IMR-90 (cell line): ENCODE measurements around the gene TRIM42. TPM values are rescaled to one million over a fixed set of nuclear protein-coding genes. Genes with fewer than 3 reads are reported as not detected.

Experiments used
- ATAC-seq: fragments of 200-7000 bp; cut with Tn5 transposase; 2 replicates; pipeline ENCODE4 v1.9.1; 2020; ENCODE audit warnings: low read depth, mild to moderate bottlenecking, moderate library complexity
- BruUV-seq: library from RNA; stranded (reverse); fragments of 400-500 nt; replicated peaks from 2 replicates; lab custom pipeline; 2021; lab: Mats Ljungman, UMichigan
- CTCF ChIA-PET: fragments of 300-600 bp; formaldehyde crosslinking; extraction: SDS; loops from one replicate; lab custom pipeline; 2021; ENCODE audit warnings: antibody characterized with exemption; lab: Yijun Ruan, JAX
- POLR2A ChIA-PET: fragments of 300-600 bp; sonication (Branson Sonifier 250); formaldehyde crosslinking; loops from one replicate; lab custom pipeline; 2022; ENCODE audit warnings: antibody characterized with exemption; ENCODE audit not compliant: unreplicated experiment; lab: Charles Lee
- DNase-seq: peaks from one replicate; pipeline ENCODE4 v3.0.0; 2013
- H2AFZ ChIP-seq: replicated peaks from 2 replicates; pipeline ENCODE3; 2013; ENCODE audit warnings: low read length, mild to moderate bottlenecking; ENCODE audit not compliant: poor library complexity
- H2AK5ac ChIP-seq: 2 replicates; pipeline ENCODE4 v1.6.1; 2013; ENCODE audit warnings: low read depth, low read length, inconsistent platforms
- H2AK9ac ChIP-seq: replicated peaks from 2 replicates; pipeline ENCODE3; 2013; ENCODE audit warnings: mild to moderate bottlenecking, low read depth, low read length, moderate library complexity; ENCODE audit not compliant: poor library complexity
- H2BK120ac ChIP-seq: 2 replicates; pipeline ENCODE4 v1.6.1; 2013; ENCODE audit warnings: low read depth, low read length, inconsistent platforms
- H2BK15ac ChIP-seq: 3 replicates; pipeline ENCODE4 v1.6.1; 2013; ENCODE audit warnings: low read depth, low read length, inconsistent platforms
- H2BK20ac ChIP-seq: 2 replicates; pipeline ENCODE4 v1.6.1; 2013; ENCODE audit warnings: low read depth, mild to moderate bottlenecking, inconsistent platforms, low read length, moderate library complexity
- H2BK5ac ChIP-seq: 2 replicates; pipeline ENCODE4 v1.6.1; 2013; ENCODE audit warnings: mild to moderate bottlenecking, low read depth, low read length, inconsistent platforms; ENCODE audit not compliant: poor library complexity, severe bottlenecking
- H3K14ac ChIP-seq: replicated peaks from 2 replicates; pipeline ENCODE4 v1.6.1; 2013; ENCODE audit warnings: low read depth, low read length, inconsistent platforms
- H3K18ac ChIP-seq: 2 replicates; pipeline ENCODE4 v1.6.1; 2013; ENCODE audit warnings: low read depth, low read length, control low read depth
- H3K23ac ChIP-seq: 2 replicates; pipeline ENCODE4 v1.6.1; 2013; ENCODE audit warnings: low read depth, low read length, inconsistent platforms
- H3K27ac ChIP-seq: 2 replicates; pipeline ENCODE4 v1.5.1; 2013; ENCODE audit warnings: mild to moderate bottlenecking, control low read depth, low read length; ENCODE audit not compliant: insufficient read depth
- H3K27me3 ChIP-seq: 2 replicates; pipeline ENCODE4 v1.6.1; 2013; ENCODE audit warnings: low read length; ENCODE audit not compliant: control insufficient read depth, insufficient read depth
- H3K36me3 ChIP-seq: 2 replicates; pipeline ENCODE4 v1.6.1; 2013; ENCODE audit warnings: low read length, mixed read lengths; ENCODE audit not compliant: control insufficient read depth, insufficient read depth
- H3K4ac ChIP-seq: 2 replicates; pipeline ENCODE4 v1.6.1; 2013; ENCODE audit warnings: low read depth, low read length, inconsistent platforms
- H3K4me1 ChIP-seq: 2 replicates; pipeline ENCODE4 v1.6.1; 2013; ENCODE audit warnings: low read length, mixed read lengths; ENCODE audit not compliant: control insufficient read depth, insufficient read depth
- H3K4me2 ChIP-seq: 2 replicates; pipeline ENCODE4 v1.6.1; 2013; ENCODE audit warnings: low read depth, mild to moderate bottlenecking, control low read depth, low read length, moderate library complexity
- H3K4me3 ChIP-seq: 2 replicates; pipeline ENCODE4 v1.5.1; 2013; ENCODE audit warnings: low read depth, mild to moderate bottlenecking, control low read depth, low read length, moderate library complexity; ENCODE audit not compliant: insufficient read depth
- H3K56ac ChIP-seq: 2 replicates; pipeline ENCODE4 v1.6.1; 2013; ENCODE audit warnings: low read length, inconsistent platforms; ENCODE audit not compliant: insufficient read depth; ENCODE audit errors: extremely low read depth
- H3K79me1 ChIP-seq, 2 experiments: 2 replicates each; pipeline ENCODE4 v1.6.1; 2013; ENCODE audit warnings: low read length in 2 of 2, inconsistent platforms in 1 of 2, low read depth in 1 of 2
- H3K9ac ChIP-seq: 2 replicates; pipeline ENCODE4 v1.6.1; 2013; ENCODE audit warnings: low read depth, low read length, control low read depth
- H3K9me1 ChIP-seq: 2 replicates; pipeline ENCODE4 v1.6.1; 2013; ENCODE audit warnings: low read length, inconsistent platforms; ENCODE audit not compliant: insufficient read depth
- H3K9me3 ChIP-seq: 2 replicates; pipeline ENCODE4 v1.6.1; 2013; ENCODE audit warnings: low read length; ENCODE audit not compliant: control insufficient read depth, insufficient read depth
- H4K20me1 ChIP-seq: 2 replicates; pipeline ENCODE4 v1.6.1; 2013; ENCODE audit warnings: low read length, inconsistent platforms; ENCODE audit not compliant: insufficient read depth
- H4K5ac ChIP-seq: 2 replicates; pipeline ENCODE4 v1.6.1; 2013; ENCODE audit warnings: mild to moderate bottlenecking, low read depth, low read length, control low read depth
- H4K8ac ChIP-seq, 2 experiments: 2 replicates each; pipeline ENCODE4 v1.6.1; 2013; ENCODE audit warnings: low read depth in 2 of 2, low read length in 2 of 2, control low read depth in 1 of 2, inconsistent platforms in 1 of 2
- H4K91ac ChIP-seq: 2 replicates; pipeline ENCODE4 v1.6.1; 2013; ENCODE audit warnings: low read depth, low read length, inconsistent platforms; ENCODE audit not compliant: insufficient read depth
- BHLHE40 ChIP-seq: fragments of 150-350 bp; IDR thresholded peaks from 2 replicates; pipeline ENCODE4 v1.6.1; 2016; ENCODE audit warnings: mild to moderate bottlenecking, low read depth, low read length
- CEBPB ChIP-seq: IDR thresholded peaks from 2 replicates; pipeline ENCODE4 v1.6.1; 2012; ENCODE audit warnings: low read depth, low read length, improper control_type of control experiment
- CHD1 ChIP-seq: IDR thresholded peaks from 2 replicates; pipeline ENCODE4 v1.6.1; 2012; ENCODE audit warnings: low read depth, low read length, improper control_type of control experiment
- FOS ChIP-seq: fragments of 150-350 bp; IDR thresholded peaks from 2 replicates; pipeline ENCODE4 v1.6.1; 2016; ENCODE audit warnings: low read depth, low read length
- MAFK ChIP-seq: IDR thresholded peaks from 2 replicates; pipeline ENCODE4 v1.6.1; 2012; ENCODE audit warnings: low read depth, low read length, improper control_type of control experiment
- MAZ ChIP-seq: IDR thresholded peaks from 2 replicates; pipeline ENCODE4 v1.6.1; 2012; ENCODE audit warnings: low read depth, mild to moderate bottlenecking, low read length, improper control_type of control experiment, moderate library complexity, borderline replicate concordance
- MXI1 ChIP-seq: IDR thresholded peaks from 2 replicates; pipeline ENCODE4 v1.6.1; 2012; ENCODE audit warnings: low read depth, mild to moderate bottlenecking, low read length, moderate library complexity, borderline replicate concordance
- NFE2L2 ChIP-seq: fragments of 150-350 bp; IDR thresholded peaks from 2 replicates; pipeline ENCODE4 v1.6.1; 2016; ENCODE audit warnings: low read depth, mild to moderate bottlenecking, low read length
- POLR2A ChIP-seq: IDR thresholded peaks from 2 replicates; pipeline ENCODE4 v1.6.1; 2012; ENCODE audit warnings: mild to moderate bottlenecking, low read depth, low read length
- RAD21 ChIP-seq: IDR thresholded peaks from 2 replicates; pipeline ENCODE4 v1.6.1; 2012; ENCODE audit warnings: low read length, improper control_type of control experiment
- RCOR1 ChIP-seq: IDR thresholded peaks from 2 replicates; pipeline ENCODE4 v1.6.1; 2012; ENCODE audit warnings: mild to moderate bottlenecking, low read length, improper control_type of control experiment; ENCODE audit not compliant: insufficient replicate concordance
- RFX5 ChIP-seq: IDR thresholded peaks from 2 replicates; pipeline ENCODE4 v1.8.0; 2012; ENCODE audit warnings: low read depth, mild to moderate bottlenecking, low read length, moderate library complexity
- SMC3 ChIP-seq: fragments of 150-350 bp; IDR thresholded peaks from 2 replicates; pipeline ENCODE4 v1.6.1; 2016; ENCODE audit warnings: low read depth, mild to moderate bottlenecking, antibody characterized with exemption, low read length, moderate library complexity
- WGBS, 2 experiments: methylation state at CpG; one replicate each; pipeline versions ENCODE4 v1.1.5 to v1.1.7; 2013; ENCODE audit warnings: missing lambda C conversion rate in 2 of 2; ENCODE audit not compliant: insufficient read length in 1 of 2; ENCODE audit errors: extremely low coverage in 2 of 2; 5-methylcytosine and 5-hydroxymethylcytosine counted together
- dilution Hi-C: fragments of 300-500 bp; cut with HindIII; formaldehyde crosslinking; loops from one replicate; pipeline ENCODE4 v1.14.3; 2018; ENCODE audit warnings: low sequenced_read_pairs; ENCODE audit not compliant: unreplicated experiment
- in situ Hi-C: fragments of 300-500 bp; cut with MboI; formaldehyde crosslinking; loops from 3 replicates; pipeline ENCODE4 v1.14.3; 2019; ENCODE audit warnings: low sequenced_read_pairs, inconsistent platforms, mixed read lengths
- intact Hi-C: fragments of 100-400 bp; cut with micrococcal nuclease; formaldehyde crosslinking; loops from 2 replicates; pipeline ENCODE4 v1.10.0; 2022
- polyA plus RNA-seq, 3 experiments: library from polyadenylated mRNA; depleted of rRNA; stranded (reverse); fragments of >200 nt; gene quantifications; 2 replicates each; pipeline ENCODE4 v1.2.3, GENCODE V29; 2012; ENCODE audit warnings: low replicate concordance in 1 of 3
- total RNA-seq: library from RNA; depleted of rRNA; stranded (reverse); fragments of >200 nt; gene quantifications from 2 replicates; pipeline ENCODE4 v1.2.3, GENCODE V29; 2012
- TF ChIP-seq, protein P1 (sequence below): fragments of 150-350 bp; IDR thresholded peaks from 2 replicates; pipeline ENCODE4 v1.6.1; 2016; ENCODE audit warnings: low read depth, mild to moderate bottlenecking, low read length, moderate library complexity, borderline replicate concordance
- TF ChIP-seq, protein P2 (sequence below): conservative IDR thresholded peaks from 2 replicates; pipeline ENCODE4 v1.5.1; 2012; ENCODE audit warnings: mild to moderate bottlenecking, low read depth, low read length, improper control_type of control experiment
- TF ChIP-seq, protein P3 (sequence below): fragments of 150-350 bp; IDR thresholded peaks from 2 replicates; pipeline ENCODE4 v1.6.1; 2017; ENCODE audit warnings: mild to moderate bottlenecking, antibody characterized with exemption, low read length, low read depth

The TRIM42 gene
- total and polyA plus RNA-seq, 2 of the 4 experiments (the other 2 are of a cell fraction) = not detected

DNA sequence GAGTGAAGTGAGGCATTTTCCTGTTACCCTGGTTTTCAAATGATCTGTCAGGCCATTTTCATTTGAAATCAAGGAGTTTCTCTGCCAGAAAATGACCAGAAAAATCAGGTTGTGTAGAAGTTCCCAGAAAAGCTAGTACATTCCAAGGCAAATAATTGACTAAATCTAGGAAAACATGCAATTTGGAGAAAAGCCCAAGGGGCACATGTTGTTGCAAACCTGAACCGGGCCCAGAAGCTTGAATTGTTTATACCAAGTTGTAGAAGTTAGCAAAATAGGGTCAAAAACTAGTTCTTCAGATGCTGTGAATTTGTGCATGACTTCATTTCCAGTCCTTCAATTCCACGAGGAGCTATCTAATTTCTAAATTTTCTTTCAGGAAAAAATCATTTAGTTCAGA is 31.0 kb downstream of the TRIM42 start:
- Histone ChIP-seq H3K56ac (no peak overlapping the region), H3K23ac (no peak overlapping the region), H2BK20ac (no peak overlapping the region), H2AK5ac (no peak overlapping the region), H4K91ac (no peak overlapping the region), H3K9me1 (no peaks in the 10 kb centered on the region), H4K5ac (no peak overlapping the region), H3K27ac (no peak overlapping the region), H3K36me3 (no peaks in the 10 kb centered on the region), H2BK5ac (no peak overlapping the region), H3K4me3 (no peak overlapping the region), H3K79me1 (no peaks in the 10 kb centered on the region), H4K20me1 (no peaks in the 10 kb centered on the region), H3K4me2 (no peak overlapping the region), H2AK9ac (no peak overlapping the region), H3K14ac (no peak overlapping the region), H3K27me3 (no peaks in the 10 kb centered on the region), H3K4me1 (no peaks in the 10 kb centered on the region), H2BK120ac (no peak overlapping the region), H4K8ac (no peak overlapping the region), H3K9me3 (no peaks in the 10 kb centered on the region; the same call in 1 of the 2 replicates), H3K18ac (no peak overlapping the region), H2BK15ac (no peak overlapping the region), H3K4ac (no peak overlapping the region), H2AFZ (no peak overlapping the region), H3K9ac (no peak overlapping the region)
- ChIA-PET POLR2A (no interaction called here), CTCF (no interaction called here)
- TF ChIP-seq, protein P1, sequence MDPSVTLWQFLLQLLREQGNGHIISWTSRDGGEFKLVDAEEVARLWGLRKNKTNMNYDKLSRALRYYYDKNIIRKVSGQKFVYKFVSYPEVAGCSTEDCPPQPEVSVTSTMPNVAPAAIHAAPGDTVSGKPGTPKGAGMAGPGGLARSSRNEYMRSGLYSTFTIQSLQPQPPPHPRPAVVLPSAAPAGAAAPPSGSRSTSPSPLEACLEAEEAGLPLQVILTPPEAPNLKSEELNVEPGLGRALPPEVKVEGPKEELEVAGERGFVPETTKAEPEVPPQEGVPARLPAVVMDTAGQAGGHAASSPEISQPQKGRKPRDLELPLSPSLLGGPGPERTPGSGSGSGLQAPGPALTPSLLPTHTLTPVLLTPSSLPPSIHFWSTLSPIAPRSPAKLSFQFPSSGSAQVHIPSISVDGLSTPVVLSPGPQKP = no peak
- no peak for TF ChIP-seq MAZ
- no peak for TF ChIP-seq MXI1
- TF ChIP-seq SMC3 = no peak
- no peak for TF ChIP-seq NFE2L2
- no peak for TF ChIP-seq RCOR1
- no peak for TF ChIP-seq RAD21
- no peak for TF ChIP-seq POLR2A
- TF ChIP-seq CEBPB = no peak
- no peak for TF ChIP-seq MAFK
- no peak for TF ChIP-seq RFX5
- no peak for TF ChIP-seq CHD1
- TF ChIP-seq, protein P2, sequence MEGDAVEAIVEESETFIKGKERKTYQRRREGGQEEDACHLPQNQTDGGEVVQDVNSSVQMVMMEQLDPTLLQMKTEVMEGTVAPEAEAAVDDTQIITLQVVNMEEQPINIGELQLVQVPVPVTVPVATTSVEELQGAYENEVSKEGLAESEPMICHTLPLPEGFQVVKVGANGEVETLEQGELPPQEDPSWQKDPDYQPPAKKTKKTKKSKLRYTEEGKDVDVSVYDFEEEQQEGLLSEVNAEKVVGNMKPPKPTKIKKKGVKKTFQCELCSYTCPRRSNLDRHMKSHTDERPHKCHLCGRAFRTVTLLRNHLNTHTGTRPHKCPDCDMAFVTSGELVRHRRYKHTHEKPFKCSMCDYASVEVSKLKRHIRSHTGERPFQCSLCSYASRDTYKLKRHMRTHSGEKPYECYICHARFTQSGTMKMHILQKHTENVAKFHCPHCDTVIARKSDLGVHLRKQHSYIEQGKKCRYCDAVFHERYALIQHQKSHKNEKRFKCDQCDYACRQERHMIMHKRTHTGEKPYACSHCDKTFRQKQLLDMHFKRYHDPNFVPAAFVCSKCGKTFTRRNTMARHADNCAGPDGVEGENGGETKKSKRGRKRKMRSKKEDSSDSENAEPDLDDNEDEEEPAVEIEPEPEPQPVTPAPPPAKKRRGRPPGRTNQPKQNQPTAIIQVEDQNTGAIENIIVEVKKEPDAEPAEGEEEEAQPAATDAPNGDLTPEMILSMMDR = no peak
- TF ChIP-seq, protein P3, sequence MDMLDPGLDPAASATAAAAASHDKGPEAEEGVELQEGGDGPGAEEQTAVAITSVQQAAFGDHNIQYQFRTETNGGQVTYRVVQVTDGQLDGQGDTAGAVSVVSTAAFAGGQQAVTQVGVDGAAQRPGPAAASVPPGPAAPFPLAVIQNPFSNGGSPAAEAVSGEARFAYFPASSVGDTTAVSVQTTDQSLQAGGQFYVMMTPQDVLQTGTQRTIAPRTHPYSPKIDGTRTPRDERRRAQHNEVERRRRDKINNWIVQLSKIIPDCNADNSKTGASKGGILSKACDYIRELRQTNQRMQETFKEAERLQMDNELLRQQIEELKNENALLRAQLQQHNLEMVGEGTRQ = no peak
- no peak for TF ChIP-seq BHLHE40
- TF ChIP-seq FOS = no peak
- no TSS peak for BruUV-seq
- WGBS, 2 experiments = no CpG with 5 or more reads among the region's 2 CpGs
- DNase-seq = no peak
- no peak for ATAC-seq
- intact Hi-C loops = no loop called here
- in situ Hi-C loops = no loop called here
- dilution Hi-C loops = no loop called here
